ENCODE data around the gene TBX1.
A peak's percentile ranks its signal among the peaks of the same experiment; 100 is the strongest.

Gene TBX1

DNA sequence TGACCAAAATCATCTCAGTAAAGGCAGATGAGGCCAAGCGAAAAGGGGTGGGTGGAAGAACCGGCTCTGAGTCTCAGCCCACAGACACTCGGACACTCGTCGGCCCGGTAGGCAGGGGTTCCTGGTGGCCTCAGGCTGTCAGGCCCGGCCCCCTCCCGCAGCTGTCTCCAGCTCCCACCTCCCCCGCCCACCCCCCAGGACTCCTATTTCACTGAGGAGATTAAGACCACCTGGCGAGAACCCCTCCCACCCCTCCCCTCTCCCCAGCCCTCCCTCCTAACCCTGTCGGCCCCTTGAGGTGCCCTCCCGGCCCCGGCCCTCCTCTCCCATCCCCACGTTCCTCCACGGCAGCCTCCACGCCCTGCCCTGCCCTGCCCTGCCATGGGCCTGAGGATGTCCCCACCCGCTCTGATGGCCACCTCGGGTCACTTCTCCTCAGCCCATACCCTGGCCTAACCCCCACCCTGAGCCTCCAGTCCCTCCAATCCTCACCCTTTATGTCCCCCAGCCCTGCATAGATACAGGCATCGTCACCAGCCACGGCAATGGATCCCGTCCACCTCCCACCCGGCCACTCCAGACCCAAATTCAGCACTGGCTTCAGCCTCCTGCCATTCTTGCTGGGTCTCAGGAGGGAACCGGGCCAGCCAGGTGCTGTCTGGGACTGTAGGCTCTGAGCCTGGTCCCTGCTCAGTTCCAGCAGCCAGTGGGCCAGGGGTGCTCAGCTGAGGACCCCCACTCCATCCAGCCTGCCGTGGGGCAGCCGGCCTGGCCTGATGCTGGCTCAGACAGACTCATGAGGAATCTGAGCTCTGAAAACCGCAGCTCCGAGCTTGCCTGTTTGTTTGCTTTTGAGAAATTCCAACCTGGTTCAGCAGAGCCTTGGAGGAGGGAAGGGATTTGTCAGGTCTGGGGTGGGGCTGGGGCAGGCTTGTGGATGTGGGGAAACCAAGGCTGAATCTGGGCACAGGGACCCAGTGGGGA, 9.8 kb upstream of the TBX1 start:
- Histone ChIP-seq H3K9ac (no peak overlapping the region), H3K4me1 (peaks cover 17% of the 10 kb centered on the region), H4K20me1 (peaks cover 41% of the 10 kb centered on the region; the same call in 1 of the 2 replicates), H3K27me3 (peaks cover 68% of the 10 kb centered on the region), H3K4me2 (no peak overlapping the region), H3K36me3 (no peaks in the 10 kb centered on the region), H3K9me3 (no peaks in the 10 kb centered on the region), H3K27ac (no peak overlapping the region), H3K4me3 (no peak overlapping the region)
- TF ChIP-seq Cebpa-rat (IDR thresholded peaks at IDR 0.05) = no peak

DNA sequence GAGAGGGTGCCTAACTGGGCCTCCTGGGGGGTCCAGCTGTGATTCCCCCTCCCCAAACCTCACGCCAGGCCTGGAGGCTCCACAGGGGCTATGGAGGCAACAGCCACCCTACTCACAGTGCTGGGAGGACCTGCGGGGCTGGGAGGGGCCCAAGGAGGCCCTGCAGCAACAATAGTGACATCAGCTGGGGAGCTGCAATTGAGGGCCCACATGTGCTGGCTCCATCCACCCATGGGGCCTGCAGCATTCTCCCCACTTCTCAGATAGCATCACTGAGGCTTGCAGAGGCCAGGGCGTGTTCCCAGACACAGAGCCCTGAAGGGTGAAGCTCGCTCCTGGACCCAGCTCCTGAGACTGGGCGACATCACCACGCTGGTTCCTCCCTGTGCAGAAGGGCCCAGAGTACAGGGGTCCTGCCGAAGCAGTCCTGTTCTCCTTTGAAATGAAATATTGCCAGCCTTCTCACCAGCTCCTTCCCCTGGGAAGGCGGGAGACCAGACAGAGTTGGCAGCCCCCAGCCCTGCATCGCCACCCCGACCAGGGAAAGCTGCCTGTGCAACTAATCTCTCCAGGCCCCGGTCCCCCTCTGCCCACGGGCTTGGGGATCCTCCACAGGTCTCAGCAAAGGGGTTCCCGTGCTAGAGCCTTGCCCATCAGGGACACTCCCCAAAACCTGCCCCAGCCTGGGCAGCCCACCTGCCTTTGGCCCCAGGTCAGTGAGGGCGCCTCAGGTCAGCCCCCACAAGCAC, 8.9 kb upstream of the TBX1 start:
- peaks cover 77% of the 10 kb centered on the region for H3K27me3 ChIP-seq
- peaks cover 17% of the 10 kb centered on the region for H3K4me1 ChIP-seq
- no peak overlapping the region for H3K4me3 ChIP-seq
- H4K20me1 ChIP-seq = peaks cover 49% of the 10 kb centered on the region; the same call in 1 of the 2 replicates
- no peak overlapping the region for H3K27ac ChIP-seq
- no peak overlapping the region for H3K9ac ChIP-seq
- H3K4me2 ChIP-seq = no peak overlapping the region
- no peaks in the 10 kb centered on the region for H3K9me3 ChIP-seq
- TF ChIP-seq Cebpa-rat (IDR thresholded peaks at IDR 0.05) = no peak
- H3K36me3 ChIP-seq = no peaks in the 10 kb centered on the region

DNA sequence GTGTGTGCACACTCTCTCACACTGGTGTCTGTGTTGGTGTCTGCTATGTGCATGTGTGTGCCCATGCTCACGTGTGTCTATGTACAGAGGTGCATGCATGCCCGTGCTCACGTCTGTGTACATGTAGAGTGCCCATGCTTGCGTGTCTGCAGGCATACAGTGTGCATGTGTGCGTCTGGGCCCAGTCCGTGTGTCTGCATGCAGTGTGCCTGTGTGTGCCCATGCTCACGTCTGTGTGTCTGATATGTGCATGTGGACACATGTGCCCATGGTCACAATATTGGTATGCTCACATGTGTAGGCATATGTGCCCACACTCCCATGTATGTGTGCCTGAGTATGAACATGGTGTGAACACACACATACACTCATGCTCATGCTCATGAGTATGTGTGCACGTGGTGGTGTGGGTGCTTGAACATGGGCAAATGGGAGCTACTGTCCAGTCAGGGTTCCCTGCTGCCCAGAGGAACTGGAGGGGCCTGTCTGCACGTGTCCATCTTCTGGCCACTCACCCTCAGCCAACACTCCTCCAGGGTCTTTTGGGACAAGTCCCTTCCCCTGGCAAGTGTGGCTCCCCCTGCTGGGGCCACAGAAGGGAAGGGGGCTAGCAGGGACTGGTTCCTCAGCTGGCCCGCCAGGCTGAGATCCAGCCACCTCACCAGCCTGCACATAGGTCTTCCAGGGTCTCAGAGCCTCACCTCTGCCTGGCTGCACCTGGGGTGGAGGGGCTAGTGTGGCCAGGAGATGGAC, 7.3 kb upstream of the TBX1 start:
- Histone ChIP-seq H3K36me3 (no peaks in the 10 kb centered on the region), H3K27me3 (peaks cover 93% of the 10 kb centered on the region), H3K27ac (no peak overlapping the region), H3K9ac (no peak overlapping the region), H3K4me3 (no peak overlapping the region), H3K4me1 (peaks cover 26% of the 10 kb centered on the region), H4K20me1 (peaks cover 64% of the 10 kb centered on the region), H3K4me2 (no peak overlapping the region), H3K9me3 (no peaks in the 10 kb centered on the region)
- no peak for TF ChIP-seq Cebpa-rat (IDR thresholded peaks at IDR 0.05)

DNA sequence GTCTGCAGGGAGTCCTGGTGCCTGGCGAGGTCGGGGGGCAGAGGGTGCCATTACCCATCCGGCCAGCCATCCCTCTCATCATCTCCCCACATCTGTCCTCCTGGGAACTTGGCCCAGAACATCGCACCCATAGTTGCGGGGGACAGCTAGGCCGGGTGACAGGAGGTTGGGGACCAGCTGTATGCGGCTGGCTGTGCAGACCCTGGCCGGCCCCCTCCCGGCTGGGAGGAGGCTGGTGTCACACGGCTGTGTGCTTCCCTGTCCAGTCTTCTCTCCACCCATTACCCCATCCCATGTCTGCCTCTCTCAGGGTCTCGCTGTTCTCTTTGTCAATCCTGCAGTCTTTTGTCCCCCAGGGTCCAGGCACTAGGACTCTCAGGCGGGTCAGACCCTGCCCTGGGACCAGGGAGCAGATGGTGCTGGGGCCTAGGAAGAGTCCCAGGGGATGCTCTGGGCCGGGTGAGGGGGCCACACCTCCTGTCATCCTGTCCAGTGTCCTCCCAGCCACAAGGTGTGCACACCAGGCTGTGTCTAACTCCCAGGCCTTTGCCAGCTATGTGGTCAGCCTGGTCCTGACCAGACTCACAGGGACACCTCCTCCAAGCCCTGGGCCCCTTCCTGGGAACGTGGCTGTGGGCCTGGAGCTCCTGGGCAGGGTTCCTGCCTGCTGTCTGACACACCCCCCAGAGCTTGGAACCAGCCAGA, 6.4 kb upstream of the TBX1 start:
- peaks cover 19% of the 10 kb centered on the region for H3K4me1 ChIP-seq
- TF ChIP-seq Cebpa-rat (IDR thresholded peaks at IDR 0.05) = no peak
- no peak overlapping the region for H3K9ac ChIP-seq
- H3K4me3 ChIP-seq = no peak overlapping the region
- H4K20me1 ChIP-seq = peaks cover 73% of the 10 kb centered on the region
- H3K9me3 ChIP-seq = no peaks in the 10 kb centered on the region
- peaks cover 94% of the 10 kb centered on the region for H3K27me3 ChIP-seq
- H3K4me2 ChIP-seq = no peak overlapping the region
- H3K27ac ChIP-seq = no peak overlapping the region
- H3K36me3 ChIP-seq = no peaks in the 10 kb centered on the region

DNA sequence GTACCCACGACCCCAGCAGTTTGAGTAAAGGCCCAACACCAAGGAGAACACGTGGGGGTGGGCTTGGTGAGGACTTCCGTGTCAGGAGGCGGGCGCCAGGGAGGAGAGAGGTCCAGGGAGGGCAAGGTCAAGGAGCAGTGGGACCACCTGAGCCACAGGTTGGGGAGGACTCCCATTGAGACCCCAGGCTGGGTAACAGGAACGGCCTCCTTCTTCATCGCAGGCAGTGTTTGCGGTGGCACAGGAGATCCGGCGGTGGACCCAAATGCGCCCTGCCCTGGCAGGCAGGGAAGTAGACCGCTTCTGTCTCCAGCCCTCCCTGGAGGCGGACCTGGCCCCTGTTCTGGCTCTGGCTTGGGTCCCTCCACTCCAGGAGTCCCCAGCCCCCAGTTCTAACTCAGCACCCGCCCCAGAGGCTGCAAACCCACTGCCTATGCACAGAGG, 5.9 kb upstream of the TBX1 start:
- Histone ChIP-seq H4K20me1 (peaks cover 79% of the 10 kb centered on the region), H3K9ac (no peak overlapping the region), H3K4me2 (no peak overlapping the region), H3K36me3 (no peaks in the 10 kb centered on the region), H3K27ac (no peak overlapping the region), H3K27me3 (peaks cover 97% of the 10 kb centered on the region), H3K9me3 (no peaks in the 10 kb centered on the region), H3K4me1 (peaks cover 17% of the 10 kb centered on the region), H3K4me3 (no peak overlapping the region)
- no peak for TF ChIP-seq Cebpa-rat (IDR thresholded peaks at IDR 0.05)

DNA sequence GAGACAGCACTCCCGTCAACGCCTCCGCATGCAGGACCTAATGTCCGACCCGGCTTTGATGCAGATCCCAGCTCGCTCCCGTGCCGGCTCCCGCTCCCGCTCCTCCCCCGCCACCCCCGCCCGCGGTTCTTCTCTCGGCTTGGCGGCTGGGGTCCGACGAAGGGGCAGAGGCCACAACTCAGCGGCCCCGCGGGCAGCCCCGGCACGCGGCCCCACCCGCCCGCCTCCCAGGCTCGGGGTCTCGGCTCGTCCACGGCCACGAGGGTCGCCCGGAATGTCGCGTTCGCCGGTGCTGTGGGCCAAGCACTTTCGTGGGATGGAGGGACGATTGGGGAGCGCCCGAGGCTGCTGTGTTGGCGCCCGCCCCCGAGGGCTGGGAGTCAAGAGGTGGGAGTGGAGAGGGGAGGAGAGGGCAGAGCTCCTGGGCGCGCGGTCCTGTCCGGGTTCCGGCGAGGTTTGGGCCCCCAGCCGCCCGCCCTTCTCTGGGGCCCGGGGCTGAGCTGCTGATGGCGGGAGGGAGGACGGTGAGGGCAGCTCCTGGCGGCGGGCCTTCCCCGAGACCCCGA, 5.3 kb upstream of the TBX1 start:
- H3K9me3 ChIP-seq = no peaks in the 10 kb centered on the region
- TF ChIP-seq Cebpa-rat (IDR thresholded peaks at IDR 0.05) = no peak
- peaks cover 97% of the 10 kb centered on the region for H3K27me3 ChIP-seq
- no peak overlapping the region for H3K9ac ChIP-seq
- no peak overlapping the region for H3K27ac ChIP-seq
- H3K4me3 ChIP-seq = no peak overlapping the region
- H3K4me2 ChIP-seq = no peak overlapping the region
- peaks cover 84% of the 10 kb centered on the region for H4K20me1 ChIP-seq
- H3K36me3 ChIP-seq = no peaks in the 10 kb centered on the region
- H3K4me1 ChIP-seq = peaks cover 17% of the 10 kb centered on the region

DNA sequence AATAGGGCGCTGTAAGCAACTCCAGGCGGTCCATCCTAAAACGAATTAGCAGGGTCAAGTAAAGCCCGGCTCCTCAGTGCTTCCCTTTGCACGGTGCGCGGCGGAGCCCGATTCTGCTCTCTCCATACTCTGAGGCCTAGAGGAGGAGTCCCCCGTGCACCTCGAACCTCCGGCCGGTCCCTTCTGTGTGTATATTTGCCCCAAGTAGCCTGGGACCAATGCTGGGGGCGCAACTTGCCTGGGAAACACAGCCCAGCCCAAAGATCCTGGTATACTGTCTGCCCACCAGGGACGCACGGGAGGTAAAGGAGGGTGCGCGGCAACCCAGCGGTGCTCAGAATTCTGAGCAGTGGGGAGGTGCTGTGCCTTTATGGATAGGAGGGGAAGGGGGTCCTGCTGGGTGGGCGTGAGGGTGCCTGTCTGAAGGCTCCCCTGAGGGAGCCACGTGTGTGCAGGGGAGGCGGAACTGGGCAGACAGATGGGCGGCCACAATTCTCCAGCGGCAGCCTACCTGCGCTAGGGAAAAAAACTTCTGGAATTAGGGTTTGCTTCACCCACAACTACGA, 4.8 kb upstream of the TBX1 start:
- H4K20me1 ChIP-seq = peaks cover 84% of the 10 kb centered on the region
- no peaks in the 10 kb centered on the region for H3K9me3 ChIP-seq
- peak overlapping the region; percentile 64; the same call in 1 of the 2 replicates for H3K4me2 ChIP-seq
- H3K36me3 ChIP-seq = no peaks in the 10 kb centered on the region
- peaks cover 17% of the 10 kb centered on the region for H3K4me1 ChIP-seq
- no peak overlapping the region for H3K4me3 ChIP-seq
- no peak overlapping the region for H3K27ac ChIP-seq
- TF ChIP-seq Cebpa-rat (IDR thresholded peaks at IDR 0.05) = no peak
- H3K27me3 ChIP-seq = peaks cover 100% of the 10 kb centered on the region
- H3K9ac ChIP-seq = no peak overlapping the region

DNA sequence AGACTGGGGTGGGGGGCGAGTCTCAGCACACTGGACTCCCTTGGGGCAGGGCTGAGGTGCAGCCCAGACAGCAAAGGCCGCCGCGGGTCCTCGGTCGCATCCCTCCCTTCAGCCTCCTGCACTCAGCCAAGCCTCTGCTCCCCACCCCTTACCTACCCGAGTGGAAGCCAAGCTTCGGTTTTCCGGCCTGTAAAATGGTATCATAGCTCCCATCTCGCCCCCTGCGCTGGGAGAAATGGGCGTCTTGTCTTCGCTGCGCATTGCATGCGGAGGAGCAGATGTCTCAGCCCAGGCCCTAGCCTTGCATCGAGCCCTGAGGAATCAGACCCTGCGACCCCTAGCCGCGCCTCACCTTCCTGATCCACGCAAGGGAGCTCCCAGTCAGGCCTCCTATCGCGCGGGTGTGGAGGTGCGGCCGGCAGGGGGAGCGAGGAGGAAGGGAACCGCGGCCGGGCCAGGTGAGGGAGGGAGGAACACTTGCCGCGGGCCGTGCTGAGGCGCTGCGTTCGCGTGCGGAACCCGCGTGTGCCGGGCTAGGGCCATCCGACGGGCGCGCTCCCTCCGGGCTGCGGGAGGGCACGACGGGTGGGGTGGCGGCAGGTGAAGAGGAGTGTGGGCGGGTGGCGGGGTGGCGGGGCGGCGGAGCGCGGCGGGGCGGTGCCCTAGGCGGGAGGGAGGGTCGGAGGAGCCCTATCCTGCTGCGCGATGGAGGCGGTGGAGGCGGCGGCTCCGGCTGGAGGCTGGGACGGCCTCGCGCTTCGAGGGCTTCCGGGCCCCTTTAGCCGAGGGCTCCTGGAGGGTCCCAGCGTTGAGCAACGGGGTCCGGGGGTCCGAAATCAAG, 4.1 kb upstream of the TBX1 start:
- Histone ChIP-seq H3K9me3 (no peaks in the 10 kb centered on the region), H3K4me3 (peak overlapping the region; percentile 44), H3K27ac (no peak overlapping the region), H4K20me1 (peaks cover 89% of the 10 kb centered on the region), H3K36me3 (no peaks in the 10 kb centered on the region), H3K27me3 (peaks cover 100% of the 10 kb centered on the region), H3K4me2 (peak overlapping the region; percentile 64), H3K9ac (no peak overlapping the region), H3K4me1 (peaks cover 23% of the 10 kb centered on the region)
- no peak for TF ChIP-seq Cebpa-rat (IDR thresholded peaks at IDR 0.05)
